HG03159 (cell line): ENCODE data around the gene RNF32.

ENCODE experiments used
- ATAC-seq: cut with Tn5 transposase; IDR thresholded peaks from one replicate; pipeline ENCODE4 v1.9.1; 2021; ENCODE audit warnings: mild to moderate bottlenecking, moderate library complexity; ENCODE audit not compliant: unreplicated experiment

Gene RNF32

DNA sequence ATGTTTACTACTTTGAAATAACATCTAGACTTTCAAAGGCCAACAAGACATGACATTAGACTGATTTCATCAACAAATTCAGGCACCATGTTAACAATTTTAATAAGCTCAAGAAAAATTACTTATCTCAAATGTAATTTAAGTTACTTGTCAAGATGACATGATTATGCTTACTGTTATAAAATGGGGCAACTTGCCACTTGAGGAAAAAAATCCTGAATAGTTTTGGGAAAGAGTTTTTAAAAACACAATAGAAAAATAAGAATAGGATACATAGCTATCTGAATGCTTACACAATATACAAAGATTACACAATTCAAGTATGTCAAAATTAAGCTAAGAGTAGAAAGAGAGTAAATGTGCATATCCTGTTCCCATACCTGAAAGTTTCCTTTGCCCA is 85.4 kb downstream of the RNF32 start:
- no peak for ATAC-seq
